Peyer's patch (tissue), 4 donors: ENCODE results near the gene SFTA2.

Source experiments
- CTCF ChIP-seq, 6 experiments: fragments of 450-650 bp in 4 of 6; fragments of 200-600 bp in 2 of 6; sonication (generic) in 1 of 6; IDR thresholded peaks; one replicate each; pipeline ENCODE4 v1.5.1; 2017 to 2019; ENCODE audit warnings: antibody characterized with exemption in 6 of 6, mild to moderate bottlenecking in 3 of 6, moderate library complexity in 1 of 6
- POLR2A ChIP-seq, 2 donors: fragments of 450-650 bp; IDR thresholded peaks; one replicate each; pipeline ENCODE4 v1.5.1; 2017; ENCODE audit warnings: antibody characterized with exemption in 2 of 2, mild to moderate bottlenecking in 2 of 2, moderate library complexity in 2 of 2

DNA sequence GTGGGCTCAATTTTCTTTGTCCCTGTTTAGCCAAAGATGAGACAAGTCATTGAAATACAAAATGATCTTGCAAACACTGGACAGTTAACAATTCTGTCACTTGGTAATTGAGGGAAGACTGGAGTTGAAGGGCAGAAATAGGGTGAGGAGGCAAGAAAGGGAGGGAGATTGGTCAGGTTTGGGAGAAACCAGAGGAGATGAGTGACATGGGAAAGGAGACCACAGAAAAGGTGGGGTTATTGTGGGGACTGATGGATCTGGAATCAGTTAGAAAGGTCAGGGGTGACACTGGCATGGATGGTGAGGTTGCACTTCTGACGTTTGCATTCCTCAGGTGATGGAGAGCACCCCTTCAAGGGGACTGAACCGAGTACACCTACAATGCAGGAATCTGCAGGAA is 23.3 kb downstream of the SFTA2 start:
- no peak for TF ChIP-seq CTCF (IDR thresholded peaks at IDR 0.05)
- TF ChIP-seq POLR2A (IDR thresholded peaks at IDR 0.05), result no peak
